Measurements from ENCODE around the gene LRRC37B. TPM values are rescaled to one million over a fixed set of nuclear protein-coding genes. Genes with fewer than 3 reads are reported as not detected.

Gene LRRC37B
- total RNA-seq, 4 donors from 2014 or later = 5.8 to 14.9 (median 9.7) TPM

- no peak overlapping the region for H3K27ac ChIP-seq
- DNase-seq = no peak
- H3K9me3 ChIP-seq = no peaks in the 10 kb centered on the region
- WGBS, 2 donors = 67 to 88% methylated on average over 3 to 5 of the region's 5 CpGs
- peaks cover 0 to 4% (median 0%) of the 10 kb centered on the region in 4 donors for H3K27me3 ChIP-seq
- TF ChIP-seq CTCF (IDR thresholded peaks at IDR 0.05) (no peak), POLR2A (IDR thresholded peaks at IDR 0.05) (no peak)
- intact Hi-C loops (cut with DNase I) = no loop called here
- no peaks in the 10 kb centered on the region for H3K36me3 ChIP-seq
- no peak overlapping the region for H3K4me3 ChIP-seq
- H3K4me1 ChIP-seq = no peaks in the 10 kb centered on the region
Measured at GRCh38 chr17:32102646-32103186, 95.5 kb downstream of the LRRC37B start.

Small RNA genes within 50 kb of the gene (small RNA-seq; reads per million reads assigned to genes)
- gene AC090616.4 = 0 reads per million in 4 donors
- 0 to 0.36 (median 0.14) reads per million in 4 donors for gene RNA5SP437

Other genes starting within 250 kb of the LRRC37B start
- gene COPRS, start 148.1 kb upstream of the LRRC37B start, total RNA-seq = 10 to 100 TPM; 23.8 to 45.2 (median 37.0) TPM
- 10 to 100 TPM; 17.1 to 40.4 (median 24.5) TPM for gene UTP6, start 105.7 kb upstream of the LRRC37B start, total RNA-seq
- gene SUZ12, start 70.4 kb upstream of the LRRC37B start, total RNA-seq = 10 to 100 TPM; 10.5 to 20.7 (median 15.9) TPM
- 10 to 100 TPM; 17.3 to 34.9 (median 21.9) TPM for gene RHOT1, start 135.1 kb downstream of the LRRC37B start, total RNA-seq